Measurements from ENCODE around the gene MEF2C. TPM values are rescaled to one million over a fixed set of nuclear protein-coding genes. Genes with fewer than 3 reads are reported as not detected.

MEF2C gene
- total RNA-seq, 2 donors from 2014 or later, result 7.0 to 23.7 TPM

DNA sequence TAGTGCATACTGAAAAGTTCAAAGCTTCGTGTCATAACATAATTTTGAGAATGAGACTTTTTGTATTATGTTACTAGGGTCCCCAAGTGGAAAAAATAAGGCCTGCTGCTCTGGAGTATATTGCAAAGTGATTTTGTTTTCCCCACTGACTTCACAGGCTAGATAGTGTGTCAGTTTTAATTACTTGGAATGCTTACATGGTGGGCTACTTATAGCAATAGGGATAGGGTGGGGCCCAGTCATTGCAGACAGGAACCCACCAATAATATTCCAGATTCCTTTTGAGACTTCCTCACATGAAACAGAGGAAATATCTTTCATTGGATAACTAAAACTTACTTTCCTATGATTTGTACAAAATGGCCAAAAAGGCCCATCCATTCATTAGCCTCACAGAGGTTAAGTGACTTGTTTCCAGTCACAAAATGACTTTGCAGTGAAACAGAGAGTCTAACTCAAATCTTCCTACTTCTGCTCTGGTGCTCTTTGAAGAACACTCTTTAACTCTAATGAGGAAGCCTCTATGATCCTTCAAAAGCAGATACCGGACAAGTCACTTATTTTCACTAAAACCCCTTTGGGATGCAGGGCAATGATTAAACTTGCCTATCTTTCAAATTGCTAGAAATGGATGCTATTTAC lies 16.2 kb upstream of the MEF2C start:
- 79 to 83% methylated on average over 2 of the region's 2 CpGs for WGBS, 2 donors
- no peak for TF ChIP-seq POLR2A (IDR thresholded peaks at IDR 0.05)
- TF ChIP-seq, protein P1, sequence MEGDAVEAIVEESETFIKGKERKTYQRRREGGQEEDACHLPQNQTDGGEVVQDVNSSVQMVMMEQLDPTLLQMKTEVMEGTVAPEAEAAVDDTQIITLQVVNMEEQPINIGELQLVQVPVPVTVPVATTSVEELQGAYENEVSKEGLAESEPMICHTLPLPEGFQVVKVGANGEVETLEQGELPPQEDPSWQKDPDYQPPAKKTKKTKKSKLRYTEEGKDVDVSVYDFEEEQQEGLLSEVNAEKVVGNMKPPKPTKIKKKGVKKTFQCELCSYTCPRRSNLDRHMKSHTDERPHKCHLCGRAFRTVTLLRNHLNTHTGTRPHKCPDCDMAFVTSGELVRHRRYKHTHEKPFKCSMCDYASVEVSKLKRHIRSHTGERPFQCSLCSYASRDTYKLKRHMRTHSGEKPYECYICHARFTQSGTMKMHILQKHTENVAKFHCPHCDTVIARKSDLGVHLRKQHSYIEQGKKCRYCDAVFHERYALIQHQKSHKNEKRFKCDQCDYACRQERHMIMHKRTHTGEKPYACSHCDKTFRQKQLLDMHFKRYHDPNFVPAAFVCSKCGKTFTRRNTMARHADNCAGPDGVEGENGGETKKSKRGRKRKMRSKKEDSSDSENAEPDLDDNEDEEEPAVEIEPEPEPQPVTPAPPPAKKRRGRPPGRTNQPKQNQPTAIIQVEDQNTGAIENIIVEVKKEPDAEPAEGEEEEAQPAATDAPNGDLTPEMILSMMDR (IDR thresholded peaks at IDR 0.05), result no peak
- H3K4me3 ChIP-seq, result no peak overlapping the region
- DNase-seq (no peak), ATAC-seq (no peak)
- H3K9me3 ChIP-seq, result no peaks in the 10 kb centered on the region
- H3K27ac ChIP-seq, result no peak overlapping the region
- H3K27me3 ChIP-seq, result no peaks in the 10 kb centered on the region
- no peaks in the 10 kb centered on the region for H3K36me3 ChIP-seq (replicated peaks in 1 of 2; ENCODE audit: insufficient read depth in 1 of 2, low read depth in 2 of 2)
- H3K4me1 ChIP-seq, result no peaks in the 10 kb centered on the region
- intact Hi-C loops (cut with DNase I), result no loop called here

DNA sequence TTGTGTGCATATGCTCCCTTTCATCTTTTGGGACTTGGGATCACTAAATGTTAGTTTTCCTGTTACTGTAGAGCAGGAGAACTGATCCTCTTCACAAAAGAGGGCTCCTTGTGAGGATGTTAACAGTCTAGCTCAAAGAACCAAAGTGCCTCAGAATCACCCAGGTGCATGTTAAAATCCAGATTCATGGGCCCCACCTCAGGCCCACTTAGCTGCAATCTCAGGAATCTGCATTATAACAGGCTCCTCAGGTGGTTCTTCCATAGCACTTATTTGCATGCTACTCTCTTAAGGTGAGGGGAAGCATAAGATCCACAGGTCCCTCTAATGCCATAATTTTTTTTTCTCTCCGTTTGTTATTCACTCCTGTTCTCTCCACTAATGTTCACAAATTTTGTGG lies 14.8 kb upstream of the MEF2C start:
- no peak overlapping the region for H3K4me3 ChIP-seq
- 92 to 97% methylated on average over 1 of the region's 1 CpG for WGBS, 2 donors
- H3K27ac ChIP-seq, result no peak overlapping the region
- no peak for ATAC-seq
- no peaks in the 10 kb centered on the region for H3K9me3 ChIP-seq
- H3K27me3 ChIP-seq, result no peaks in the 10 kb centered on the region
- DNase-seq, result no peak
- TF ChIP-seq POLR2A (IDR thresholded peaks at IDR 0.05), result no peak
- TF ChIP-seq, protein P1 (IDR thresholded peaks at IDR 0.05), result no peak
- H3K36me3 ChIP-seq (replicated peaks in 1 of 2; ENCODE audit: insufficient read depth in 1 of 2, low read depth in 2 of 2), result no peaks in the 10 kb centered on the region
- no peaks in the 10 kb centered on the region for H3K4me1 ChIP-seq
- intact Hi-C loops (cut with DNase I), result no loop called here

DNA sequence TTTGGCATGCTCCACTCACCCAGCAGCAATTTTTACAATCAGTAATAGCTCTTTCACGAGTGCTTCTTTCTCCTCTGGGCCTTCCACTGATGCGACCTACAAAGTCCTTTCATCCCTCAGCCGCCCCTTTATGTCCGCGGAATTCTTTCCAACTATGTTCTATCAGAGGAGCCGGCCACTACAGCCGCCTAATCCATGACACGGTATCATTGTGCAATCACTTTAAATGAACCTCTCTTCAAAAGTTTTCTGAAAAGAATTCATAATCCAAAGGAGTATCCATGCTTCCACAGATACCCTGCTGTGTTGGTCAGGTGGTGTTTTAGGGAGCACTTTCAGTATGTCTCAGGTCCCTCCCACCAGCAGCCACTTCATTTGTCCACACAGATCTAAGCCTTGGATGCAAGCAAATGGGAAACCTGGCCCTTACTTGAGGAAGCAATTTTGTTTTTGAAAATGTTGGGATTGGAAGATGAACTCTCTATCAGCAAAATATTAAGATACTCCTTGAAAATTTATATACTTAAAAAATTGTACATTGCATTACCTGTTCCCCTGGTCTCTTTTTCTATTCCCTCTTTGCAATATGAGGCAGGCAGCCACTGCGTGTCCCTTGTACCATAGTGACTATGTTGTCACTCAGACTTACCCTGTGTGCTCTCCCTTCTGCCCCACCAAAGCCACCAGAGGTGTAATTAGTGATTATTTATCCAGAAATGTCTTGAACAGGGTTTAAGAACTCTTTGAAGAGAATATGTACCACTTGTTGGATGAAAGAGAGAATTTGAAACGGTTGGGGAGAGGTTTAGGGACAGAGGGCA lies 12.9 kb upstream of the MEF2C start:
- no peak overlapping the region for H3K27ac ChIP-seq
- H3K4me1 ChIP-seq, result no peaks in the 10 kb centered on the region
- no peaks in the 10 kb centered on the region for H3K36me3 ChIP-seq (replicated peaks in 1 of 2; ENCODE audit: insufficient read depth in 1 of 2, low read depth in 2 of 2)
- TF ChIP-seq POLR2A (IDR thresholded peaks at IDR 0.05), result no peak
- TF ChIP-seq, protein P1 (IDR thresholded peaks at IDR 0.05), result no peak
- H3K27me3 ChIP-seq, result no peaks in the 10 kb centered on the region
- no peak for DNase-seq
- intact Hi-C loops (cut with DNase I), result no loop called here
- no peak overlapping the region for H3K4me3 ChIP-seq
- 81 to 82% methylated on average over 10 of the region's 10 CpGs for WGBS, 2 donors
- H3K9me3 ChIP-seq, result no peaks in the 10 kb centered on the region
- no peak for ATAC-seq

DNA sequence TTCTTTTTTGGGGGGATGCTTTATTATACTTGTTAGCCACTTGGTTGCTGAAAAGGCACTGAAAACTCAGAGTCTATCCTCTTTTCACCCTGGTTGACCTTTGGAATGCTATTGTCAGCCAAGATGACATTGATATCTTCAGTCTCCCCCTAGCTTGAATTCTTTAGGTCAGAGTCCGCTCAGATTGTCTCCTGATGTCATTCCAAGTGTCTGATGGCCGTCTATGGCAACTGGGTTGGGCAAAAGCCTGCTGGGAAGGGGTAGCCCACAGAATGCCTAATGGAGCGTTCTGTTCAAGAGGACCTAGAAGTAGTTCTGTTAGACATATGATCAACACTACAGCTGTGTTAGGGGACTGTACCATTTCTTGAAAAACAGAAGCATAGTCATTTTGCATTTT lies 9.7 kb upstream of the MEF2C start:
- no peaks in the 10 kb centered on the region for H3K9me3 ChIP-seq
- no peak overlapping the region for H3K4me3 ChIP-seq
- intact Hi-C loops (cut with DNase I), result no loop called here
- H3K4me1 ChIP-seq, result peaks cover 7% of the 10 kb centered on the region
- no peaks in the 10 kb centered on the region for H3K27me3 ChIP-seq
- DNase-seq (no peak), ATAC-seq (no peak)
- H3K36me3 ChIP-seq (replicated peaks in 1 of 2; ENCODE audit: insufficient read depth in 1 of 2, low read depth in 2 of 2), result no peaks in the 10 kb centered on the region
- no peak overlapping the region for H3K27ac ChIP-seq
- WGBS, 2 donors, result 70 to 71% methylated on average over 3 of the region's 3 CpGs
- TF ChIP-seq, protein P1 (IDR thresholded peaks at IDR 0.05), result no peak
- no peak for TF ChIP-seq POLR2A (IDR thresholded peaks at IDR 0.05)
